Heart right ventricle (tissue), 16 donors: ENCODE results near the gene TRIM41. TPM values are rescaled to one million over a fixed set of nuclear protein-coding genes. Genes with fewer than 3 reads are reported as not detected.
"Not testable (repeated sequence)": the region's sequence is repeated elsewhere in the genome, so short reads cannot be mapped to it uniquely, and the experiment has no call there.

Source experiments
- ATAC-seq, 8 donors: fragments of 200-7000 bp; cut with Tn5 transposase; one replicate each; pipeline ENCODE4 v1.9.1; 2020; ENCODE audit warnings: mild to moderate bottlenecking in 8 of 8, moderate library complexity in 8 of 8, moderate number of reproducible peaks in 1 of 8
- DNase-seq, 2 donors: peaks; one replicate each; pipeline ENCODE4 v3.0.0-alpha.2; 2020
- H3K27ac ChIP-seq, 10 donors: fragments of 200-600 bp; sonication (generic) in 2 of 10; one replicate each; pipeline versions ENCODE4 v1.5.0 to v1.8.0; 2020 to 2022; ENCODE audit warnings: mild to moderate bottlenecking in 3 of 10
- H3K27me3 ChIP-seq, 7 donors: fragments of 200-600 bp; one replicate each; pipeline ENCODE4 v1.8.0; 2021 to 2022; ENCODE audit warnings: mild to moderate bottlenecking in 2 of 7
- H3K36me3 ChIP-seq, 9 donors: fragments of 200-600 bp; sonication (generic) in 1 of 9; one replicate each; pipeline versions ENCODE4 v1.5.0 to v1.8.0; 2020 to 2022; ENCODE audit warnings: mild to moderate bottlenecking in 2 of 9
- H3K4me1 ChIP-seq, 9 donors: fragments of 200-600 bp; sonication (generic) in 1 of 9; one replicate each; pipeline versions ENCODE4 v1.5.0 to v1.8.0; 2020 to 2022; ENCODE audit warnings: mild to moderate bottlenecking in 4 of 9
- H3K4me3 ChIP-seq, 10 donors: fragments of 200-600 bp; sonication (generic) in 2 of 10; one replicate each; pipeline versions ENCODE4 v1.5.0 to v1.8.0; 2020 to 2022; ENCODE audit warnings: mild to moderate bottlenecking in 7 of 10, moderate library complexity in 2 of 10
- H3K9me3 ChIP-seq, 11 donors: fragments of 200-600 bp in 10 of 11; sonication (generic) in 2 of 11; one replicate each; pipeline versions ENCODE4 v1.5.0 to v1.8.0; 2013 to 2022; ENCODE audit warnings: mild to moderate bottlenecking in 2 of 11, control low read depth in 1 of 11, moderate library complexity in 1 of 11
- CTCF ChIP-seq, 9 donors: fragments of 200-600 bp; sonication (generic) in 2 of 9; IDR thresholded peaks; one replicate each; pipeline versions ENCODE4 v1.5.0 to v1.8.0; 2021 to 2022; ENCODE audit warnings: antibody characterized with exemption in 9 of 9, mild to moderate bottlenecking in 5 of 9, moderate library complexity in 1 of 9
- WGBS, 2 donors: extraction: QIAGEN DNeasy Blood & Tissue Kit; methylation state at CpG; one replicate each; pipeline ENCODE4 v1.1.7; 2013; ENCODE audit warnings: inconsistent platforms in 1 of 2; 5-methylcytosine and 5-hydroxymethylcytosine counted together
- intact Hi-C, 10 donors: fragments of 100-400 bp; cut with DNase I; formaldehyde crosslinking; loops; one replicate each; pipeline versions ENCODE4 v1.11.1 to v1.14.2; 2022
- microRNA-seq, 2 donors: library from miRNA; unstranded; fragments of <30 nt; microRNA quantifications; one replicate each; pipeline ENCODE4 v1.2.0, GENCODE V29; 2021
- polyA plus RNA-seq, 2 donors: library from polyadenylated mRNA; stranded (reverse); fragments of 200-250 nt; gene quantifications; one replicate each; pipeline ENCODE4 v1.2.3, GENCODE V29; 2013
- total RNA-seq, 10 donors: library from RNA; stranded (reverse); fragmentation: NEBNext Ultra II Directional in 3 of 10; extraction: Animal tissue kit (Norgen Biotek cat#: 25700) in 3 of 10; gene quantifications; one replicate each; pipeline versions ENCODE4 v1.2.1 to v1.2.4, GENCODE V29; 2021 to 2023
- donor health status: Arrhythmogenic right ventricular cardiomyopathy.
- donor health status: ischemic (EF 13 %, LVEDD 7.1; RV severe dilation, severe dysfunction).
- donor health status: healthy with polysubstance abuse.
- donor health status: DM: no; HTN: yes; CAD: no.
- donor health status: DM: no; HTN: no; CAD: no.
- donor health status: ischemic (EF 25% LVEDD 6.9; RV normal size, moderate dysfunction).
- donor health status: ischemic (EF 25% LVEDD 5.7; RV mildly dilated, moderate dysfunction).
- donor health status: healthy.
- donor health status: DM: yes; HTN: yes; CAD: no.
- donor health status: Ischemic cardiomyopathy.
- donor health status: ischemic (EF 35%, LVEDD 5.7; RV mildly dilated, moderate dysfunction).
- donor health status: nonischemic (EF 11% LVEDD 7.7; RV severe dilation, severe dysfunction).
- donor health status: DM: yes; HTN: yes; CAD: no.
- donor health status: PGD.
- donor health status: ischemic (EF 29% LVEDD 5.4; RV normal size, mild dysfunction).
- donor health status: nonischemic (EF 23%, LVEDD 6.1; RV moderate dilation, normal function).

TRIM41 gene
- total and polyA plus RNA-seq, 12 donors, result 12.1 to 28.2 (median 25.2) TPM

DNA sequence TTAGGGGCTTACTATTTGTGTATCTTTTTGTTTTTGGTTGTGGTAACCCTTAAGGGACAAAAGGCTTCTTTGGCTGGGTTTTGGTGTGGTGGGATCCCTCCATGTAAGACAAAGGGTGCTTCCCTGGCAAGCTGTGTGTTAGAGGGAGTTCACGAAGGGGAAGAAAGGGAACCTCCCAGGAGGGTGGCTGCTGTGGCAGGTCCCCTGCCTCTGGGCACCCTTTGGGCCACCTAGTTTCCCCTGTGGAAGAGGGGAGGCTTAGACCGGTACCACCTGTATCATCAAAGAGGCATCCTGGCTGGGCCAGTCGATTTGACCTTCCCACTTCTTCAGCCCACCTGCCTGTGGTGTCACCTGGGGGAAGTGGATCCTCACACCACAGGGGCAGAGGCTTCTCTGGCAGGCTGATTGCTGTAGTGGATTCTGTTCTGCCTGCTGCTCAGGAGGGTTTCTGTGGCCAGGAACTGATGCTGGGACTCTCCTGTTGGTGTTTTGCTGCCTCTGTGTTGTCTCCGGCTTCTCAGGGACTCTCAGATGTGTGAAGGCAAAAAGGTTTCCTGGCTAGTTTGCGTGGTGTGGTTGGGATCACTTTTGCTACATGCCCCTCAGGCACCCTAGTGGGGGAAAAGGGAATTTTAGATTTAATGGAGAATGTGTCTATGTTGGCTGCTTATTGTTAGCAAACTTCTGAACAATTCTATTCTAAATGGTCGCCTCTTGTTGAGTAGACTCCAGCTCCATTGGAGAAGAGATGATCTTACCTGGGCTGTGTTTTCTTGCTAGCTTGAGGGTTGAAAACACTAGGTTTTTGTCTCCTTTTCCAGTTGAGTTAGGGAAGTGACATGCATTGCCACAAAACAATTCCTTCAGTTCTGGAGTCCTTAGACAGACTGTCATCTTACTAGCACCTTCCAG lies 61.0 kb downstream of the TRIM41 start:
- DNase-seq, H3K9me3 ChIP-seq, intact Hi-C loops, H3K4me1 ChIP-seq, H3K36me3 ChIP-seq, H3K27me3 ChIP-seq, H3K4me3 ChIP-seq, ATAC-seq, H3K27ac ChIP-seq: not testable (repeated sequence)
- WGBS, 2 donors, result 52 to 75% methylated on average over 5 to 6 of the region's 6 CpGs
- TF ChIP-seq CTCF (IDR thresholded peaks at IDR 0.05), result peak in 5 of 9 donors; percentile 10 to 40 (median 23)

Small RNA genes lying within 50 kb of the gene (microRNA-seq; reads per million reads assigned to microRNA genes)
- gene MIR4638, result 0 to 1.0 reads per million in 2 donors

Other genes with a start within 250 kb of the TRIM41 start
- gene BTNL3, start 234.4 kb upstream of the TRIM41 start, total RNA-seq, result under 1 TPM in 1 of 10 donors, not detected in 9; 0.17 TPM
- gene BTNL3, start 234.4 kb upstream of the TRIM41 start, polyA plus RNA-seq, result under 1 TPM in 1 of 2 donors, not detected in 1; 0.03 TPM
- gene BTNL9, start 183.0 kb upstream of the TRIM41 start, total RNA-seq, result 100 to 1,000 TPM in 2 of 10 donors, 10 to 100 TPM in 8; 16.0 to 140 (median 29.2) TPM
- 100 to 1,000 TPM in 1 of 2 donors, 10 to 100 TPM in 1; 38.8 to 254 TPM for gene BTNL9, start 183.0 kb upstream of the TRIM41 start, polyA plus RNA-seq
- not detected for gene OR2V1, start 92.1 kb upstream of the TRIM41 start, total RNA-seq
- not detected for gene OR2V1, start 92.1 kb upstream of the TRIM41 start, polyA plus RNA-seq
- not detected for gene OR2V2, start 75.7 kb upstream of the TRIM41 start, total RNA-seq
- not detected for gene OR2V2, start 75.7 kb upstream of the TRIM41 start, polyA plus RNA-seq
- gene TRIM7, start 18.1 kb upstream of the TRIM41 start, total RNA-seq, result 1 to 10 TPM; 4.4 to 9.5 (median 6.0) TPM
- 10 to 100 TPM in 1 of 2 donors, 1 to 10 TPM in 1; 3.9 to 30.8 TPM for gene TRIM7, start 18.1 kb upstream of the TRIM41 start, polyA plus RNA-seq
- gene RACK1, start 20.6 kb downstream of the TRIM41 start, total RNA-seq, result 100 to 1,000 TPM; 581 to 916 (median 631) TPM
- gene RACK1, start 20.6 kb downstream of the TRIM41 start, polyA plus RNA-seq, result 1,000 to 10,000 TPM; 1,025 to 2,221 TPM
- 10 to 100 TPM in 1 of 10 donors, 1 to 10 TPM in 9; 5.5 to 15.8 (median 7.5) TPM for gene TRIM52, start 37.9 kb downstream of the TRIM41 start, total RNA-seq
- 10 to 100 TPM in 1 of 2 donors, 1 to 10 TPM in 1; 4.1 to 27.1 TPM for gene TRIM52, start 37.9 kb downstream of the TRIM41 start, polyA plus RNA-seq
- not detected for gene OR4F3, start 144.0 kb downstream of the TRIM41 start, total RNA-seq
- not detected for gene OR4F3, start 144.0 kb downstream of the TRIM41 start, polyA plus RNA-seq